ENCODE results near the gene C1orf159. TPM values are rescaled to one million over a fixed set of nuclear protein-coding genes. Genes with fewer than 3 reads are reported as not detected.
A peak's percentile ranks its signal among the peaks of the same experiment; 100 is the strongest.

The C1orf159 gene
- total and polyA plus RNA-seq, 9 of the 15 experiments (the other 6 are each of a cell fraction or from before 2014, with no cell fraction given): 0.28 to 54.9 (median 10.6) TPM

GRCh38 chr1:1080122-1080757 lies 35.6 kb downstream of the C1orf159 start (continued):
- TF ChIP-seq MNT (conservative IDR thresholded peaks at IDR 0.05): peak; percentile 72 to 78; a peak in 3 of 4 replicates
- 0 out of 2 replicates have a peak, but pooled peaks have one; percentile 30 for TF ChIP-seq CHD2 (IDR thresholded peaks at IDR 0.05; ENCODE audit: low read depth, low read length)
- TF ChIP-seq NELFE (IDR thresholded peaks at IDR 0.05; ENCODE audit: insufficient read depth, insufficient read length): no peak
- TF ChIP-seq ZNF766 (CRISPR knock-in tag; conservative IDR thresholded peaks at IDR 0.05): no peak
- peak; percentile 39 for TF ChIP-seq POLR2B (IDR thresholded peaks at IDR 0.05; ENCODE audit: low read depth, partially characterized antibody)
- no peak for TF ChIP-seq ARID1B (IDR thresholded peaks at IDR 0.05)
- no peak for TF ChIP-seq DEAF1 (CRISPR knock-in tag; IDR thresholded peaks at IDR 0.05)
- TF ChIP-seq SUPT5H (IDR thresholded peaks at IDR 0.05): peak; percentile 56; the same call in 1 of the 2 replicates
- TF ChIP-seq HDAC1 (IDR thresholded peaks at IDR 0.05): 0 out of 4 replicates have a peak, but pooled peaks of 1 of the 2 experiments have one; percentile 16
- no peak for TF ChIP-seq NFE2 (IDR thresholded peaks at IDR 0.05; ENCODE audit: low read depth)
- TF ChIP-seq FIP1L1 (IDR thresholded peaks at IDR 0.05; ENCODE audit: low read depth, low read length, poor library complexity, severe bottlenecking): peak; percentile 58
- TF ChIP-seq RAD21 (CRISPR knock-in tag; conservative IDR thresholded peaks at IDR 0.05 in 1 of 2, IDR thresholded peaks at IDR 0.05 in 1 of 2): no peak
- peak; percentile 89 for TF ChIP-seq POLR2AphosphoS2 (IDR thresholded peaks at IDR 0.05; ENCODE audit: low read length)
- TF ChIP-seq PURB (CRISPR knock-in tag; IDR thresholded peaks at IDR 0.05; ENCODE audit: low read depth): no peak
- TF ChIP-seq YY1 (IDR thresholded peaks at IDR 0.05; ENCODE audit: borderline replicate concordance in 1 of 3, control insufficient read depth in 1 of 3, extremely low read depth in 1 of 3, insufficient read depth in 3 of 3, insufficient read length in 1 of 3, insufficient replicate concordance in 2 of 3, low read depth in 1 of 3, low read length in 2 of 3): peak in 1 of 3 experiments; percentile 5
- peak; percentile 25; the same call in 1 of the 2 replicates for TF ChIP-seq JUN (IDR thresholded peaks at IDR 0.05; ENCODE audit: borderline replicate concordance, low read depth, low read length)
- no peak for TF ChIP-seq JUN (CRISPR knock-in tag; IDR thresholded peaks at IDR 0.05; ENCODE audit: borderline replicate concordance)
